G401 (cell line): Measurements from ENCODE around the gene WDFY3. TPM values are rescaled to one million over a fixed set of nuclear protein-coding genes. Genes with fewer than 3 reads are reported as not detected.

Experiments used
- DNase-seq: peaks from one replicate; pipeline ENCODE4 v3.0.0-alpha.2; 2015; ENCODE audit warnings: low spot score
- in situ Hi-C: cut with HindIII; loops from 2 replicates; pipeline ENCODE4 v1.10.0; 2016; ENCODE audit warnings: low sequenced_read_pairs, mixed read lengths
- total RNA-seq: library from RNA; depleted of rRNA; stranded (reverse); fragments of >200 nt; shearing (Covaris generic); gene quantifications from 2 replicates; pipeline ENCODE4 v1.2.3, GENCODE V29; 2014

The WDFY3 gene
- total RNA-seq, 1 experiment from 2014 or later: 38.0 TPM

- in situ Hi-C loops: no loop called here
- DNase-seq: no peak
These were observed 51.1 kb downstream of the WDFY3 start for GRCh38 chr4:84915396-84915780.

- in situ Hi-C loops: no loop called here
- DNase-seq: no peak
These were observed 51.6 kb downstream of the WDFY3 start for GRCh38 chr4:84914686-84915395.

GRCh38 chr4:84913176-84913575 is 53.3 kb downstream of the WDFY3 start:
- in situ Hi-C loops: no loop called here
- no peak for DNase-seq

GRCh38 chr4:84912741-84913140 is 53.7 kb downstream of the WDFY3 start:
- in situ Hi-C loops: no loop called here
- no peak for DNase-seq

GRCh38 chr4:84908876-84909275 is 57.6 kb downstream of the WDFY3 start:
- in situ Hi-C loops: no loop called here
- DNase-seq: no peak

- DNase-seq: no peak
- in situ Hi-C loops: no loop called here
These were observed 59.3 kb downstream of the WDFY3 start for GRCh38 chr4:84907145-84907544.

GRCh38 chr4:84905646-84906045 is 60.8 kb downstream of the WDFY3 start:
- peak; percentile 79 for DNase-seq
- in situ Hi-C loops: no loop called here

GRCh38 chr4:84901740-84902281 is 64.7 kb downstream of the WDFY3 start:
- in situ Hi-C loops: no loop called here
- DNase-seq: no peak

- in situ Hi-C loops: no loop called here
These were observed 65.3 kb downstream of the WDFY3 start for GRCh38 chr4:84901173-84901572.

GRCh38 chr4:84899616-84900015 is 66.9 kb downstream of the WDFY3 start:
- in situ Hi-C loops: no loop called here

More at GRCh38 chr4:84901173-84901572, 65.3 kb downstream of the WDFY3 start:
- no peak for DNase-seq

GRCh38 chr4:84897516-84897915 is 69.0 kb downstream of the WDFY3 start:
- in situ Hi-C loops: no loop called here
- DNase-seq: no peak

More at GRCh38 chr4:84899616-84900015, 66.9 kb downstream of the WDFY3 start:
- no peak for DNase-seq

GRCh38 chr4:84895283-84895682 is 71.2 kb downstream of the WDFY3 start:
- DNase-seq: no peak
- in situ Hi-C loops: no loop called here

GRCh38 chr4:84894621-84895020 is 71.9 kb downstream of the WDFY3 start:
- DNase-seq: no peak
- in situ Hi-C loops: no loop called here

- no peak for DNase-seq
- in situ Hi-C loops: no loop called here
These were observed 73.5 kb downstream of the WDFY3 start for GRCh38 chr4:84892950-84893349.

GRCh38 chr4:84887824-84888223 is 78.7 kb downstream of the WDFY3 start:
- no peak for DNase-seq
- in situ Hi-C loops: no loop called here

GRCh38 chr4:84879651-84880200 is 86.8 kb downstream of the WDFY3 start:
- no peak for DNase-seq
- in situ Hi-C loops: no loop called here

- in situ Hi-C loops: no loop called here
These were observed 87.9 kb downstream of the WDFY3 start for GRCh38 chr4:84878546-84878945.

GRCh38 chr4:84878090-84878489 is 88.4 kb downstream of the WDFY3 start:
- no peak for DNase-seq
- in situ Hi-C loops: no loop called here

More at GRCh38 chr4:84878546-84878945, 87.9 kb downstream of the WDFY3 start:
- DNase-seq: no peak

GRCh38 chr4:84877051-84877833 is 89.2 kb downstream of the WDFY3 start:
- no peak for DNase-seq
- in situ Hi-C loops: no loop called here
